WERI-Rb-1 (cell line): ENCODE data around the gene PITPNM2.

Source experiments
- DNase-seq: peaks from one replicate; pipeline ENCODE4 v3.0.0-alpha.2; 2020
- H3K27ac ChIP-seq: fragments of 250-450 bp; sonication (Bioruptor Pico); 2 replicates; pipeline ENCODE4 v1.5.1; 2020; ENCODE audit warnings: mild to moderate bottlenecking, moderate library complexity
- H3K27me3 ChIP-seq: fragments of 250-450 bp; sonication (Bioruptor Pico); 2 replicates; pipeline ENCODE4 v1.5.1; 2021; ENCODE audit warnings: mild to moderate bottlenecking, low read depth, moderate library complexity; ENCODE audit not compliant: insufficient read depth, severe bottlenecking
- H3K36me3 ChIP-seq: fragments of 250-450 bp; sonication (Bioruptor Pico); 2 replicates; pipeline ENCODE4 v1.5.1; 2020; ENCODE audit warnings: mild to moderate bottlenecking, moderate library complexity
- H3K4me3 ChIP-seq: 2 replicates; pipeline ENCODE4 v1.5.1; 2011; ENCODE audit warnings: low read depth, mild to moderate bottlenecking, control low read depth, low read length
- H3K9me3 ChIP-seq: fragments of 250-450 bp; sonication (Bioruptor Pico); 2 replicates; pipeline ENCODE4 v1.5.1; 2021; ENCODE audit warnings: mild to moderate bottlenecking, moderate library complexity; ENCODE audit not compliant: severe bottlenecking
- TF ChIP-seq, protein P1 (sequence below): IDR thresholded peaks from 2 replicates; pipeline ENCODE4 v1.5.1; 2011; ENCODE audit warnings: low read depth, mild to moderate bottlenecking, control low read depth, inconsistent platforms, low read length

Gene PITPNM2

GRCh38 chr12:123149088-123149487 is 1.8 kb downstream of the PITPNM2 start:
- Histone ChIP-seq H3K27ac (no peak overlapping the region), H3K27me3 (no peaks in the 10 kb centered on the region), H3K36me3 (peaks cover 4% of the 10 kb centered on the region; the same call in 1 of the 2 replicates), H3K4me3 (no peak overlapping the region), H3K9me3 (no peaks in the 10 kb centered on the region)
- TF ChIP-seq, protein P1, sequence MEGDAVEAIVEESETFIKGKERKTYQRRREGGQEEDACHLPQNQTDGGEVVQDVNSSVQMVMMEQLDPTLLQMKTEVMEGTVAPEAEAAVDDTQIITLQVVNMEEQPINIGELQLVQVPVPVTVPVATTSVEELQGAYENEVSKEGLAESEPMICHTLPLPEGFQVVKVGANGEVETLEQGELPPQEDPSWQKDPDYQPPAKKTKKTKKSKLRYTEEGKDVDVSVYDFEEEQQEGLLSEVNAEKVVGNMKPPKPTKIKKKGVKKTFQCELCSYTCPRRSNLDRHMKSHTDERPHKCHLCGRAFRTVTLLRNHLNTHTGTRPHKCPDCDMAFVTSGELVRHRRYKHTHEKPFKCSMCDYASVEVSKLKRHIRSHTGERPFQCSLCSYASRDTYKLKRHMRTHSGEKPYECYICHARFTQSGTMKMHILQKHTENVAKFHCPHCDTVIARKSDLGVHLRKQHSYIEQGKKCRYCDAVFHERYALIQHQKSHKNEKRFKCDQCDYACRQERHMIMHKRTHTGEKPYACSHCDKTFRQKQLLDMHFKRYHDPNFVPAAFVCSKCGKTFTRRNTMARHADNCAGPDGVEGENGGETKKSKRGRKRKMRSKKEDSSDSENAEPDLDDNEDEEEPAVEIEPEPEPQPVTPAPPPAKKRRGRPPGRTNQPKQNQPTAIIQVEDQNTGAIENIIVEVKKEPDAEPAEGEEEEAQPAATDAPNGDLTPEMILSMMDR = no peak
- no peak for DNase-seq

DNA sequence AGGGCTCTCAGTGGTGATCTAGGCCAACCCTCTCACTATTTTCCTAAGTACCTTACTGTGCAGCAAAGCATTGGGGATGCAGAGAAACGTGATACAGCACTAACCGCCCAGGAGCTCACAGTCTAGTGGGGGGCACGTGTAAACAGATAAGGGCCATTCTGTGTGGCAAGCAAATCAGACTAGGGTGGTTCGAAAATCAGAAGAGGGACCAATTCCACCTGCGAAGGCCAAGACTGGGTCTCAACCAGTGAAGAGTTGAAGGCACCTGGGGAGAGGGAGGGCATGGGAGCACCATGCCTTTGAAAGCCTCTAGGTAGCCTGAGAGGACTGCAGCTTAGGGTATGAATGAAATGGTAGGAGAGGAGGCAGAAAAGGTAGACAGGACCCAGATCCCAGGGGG is 2.2 kb downstream of the PITPNM2 start:
- no peak overlapping the region for H3K27ac ChIP-seq
- TF ChIP-seq, protein P1 = no peak
- no peak overlapping the region for H3K4me3 ChIP-seq
- H3K9me3 ChIP-seq = no peaks in the 10 kb centered on the region
- H3K27me3 ChIP-seq = no peaks in the 10 kb centered on the region
- DNase-seq = no peak
- H3K36me3 ChIP-seq = peaks cover 4% of the 10 kb centered on the region; the same call in 1 of the 2 replicates

DNA sequence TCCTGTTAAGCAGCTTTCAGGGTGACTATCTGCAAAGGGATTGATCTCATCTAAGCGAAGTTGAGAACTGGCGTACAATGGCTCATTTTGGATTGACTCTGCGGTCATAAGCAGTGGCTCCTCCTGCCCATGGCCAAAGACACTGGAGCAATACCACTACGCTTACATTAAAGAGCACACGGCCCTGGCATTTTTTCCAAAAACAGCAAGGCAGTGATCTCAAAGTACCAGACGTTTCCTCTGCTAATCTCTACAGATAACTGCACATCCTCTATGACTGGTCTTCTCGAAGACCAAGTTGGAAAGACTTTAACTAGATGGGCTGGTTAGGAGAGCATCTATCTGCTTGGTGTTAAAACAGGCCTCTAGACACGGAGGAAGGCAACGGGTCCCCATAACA is 2.7 kb downstream of the PITPNM2 start:
- H3K9me3 ChIP-seq = no peaks in the 10 kb centered on the region
- TF ChIP-seq, protein P1 = no peak
- H3K27ac ChIP-seq = no peak overlapping the region
- no peak overlapping the region for H3K4me3 ChIP-seq
- H3K27me3 ChIP-seq = no peaks in the 10 kb centered on the region
- peaks cover 2% of the 10 kb centered on the region; the same call in 1 of the 2 replicates for H3K36me3 ChIP-seq
- DNase-seq = peak; percentile 53

GRCh38 chr12:123145211-123145610 is 5.7 kb downstream of the PITPNM2 start:
- Histone ChIP-seq H3K4me3 (no peak overlapping the region), H3K36me3 (no peaks in the 10 kb centered on the region), H3K27me3 (no peaks in the 10 kb centered on the region), H3K9me3 (no peaks in the 10 kb centered on the region), H3K27ac (no peak overlapping the region)
- TF ChIP-seq, protein P1 = no peak
- DNase-seq = no peak

DNA sequence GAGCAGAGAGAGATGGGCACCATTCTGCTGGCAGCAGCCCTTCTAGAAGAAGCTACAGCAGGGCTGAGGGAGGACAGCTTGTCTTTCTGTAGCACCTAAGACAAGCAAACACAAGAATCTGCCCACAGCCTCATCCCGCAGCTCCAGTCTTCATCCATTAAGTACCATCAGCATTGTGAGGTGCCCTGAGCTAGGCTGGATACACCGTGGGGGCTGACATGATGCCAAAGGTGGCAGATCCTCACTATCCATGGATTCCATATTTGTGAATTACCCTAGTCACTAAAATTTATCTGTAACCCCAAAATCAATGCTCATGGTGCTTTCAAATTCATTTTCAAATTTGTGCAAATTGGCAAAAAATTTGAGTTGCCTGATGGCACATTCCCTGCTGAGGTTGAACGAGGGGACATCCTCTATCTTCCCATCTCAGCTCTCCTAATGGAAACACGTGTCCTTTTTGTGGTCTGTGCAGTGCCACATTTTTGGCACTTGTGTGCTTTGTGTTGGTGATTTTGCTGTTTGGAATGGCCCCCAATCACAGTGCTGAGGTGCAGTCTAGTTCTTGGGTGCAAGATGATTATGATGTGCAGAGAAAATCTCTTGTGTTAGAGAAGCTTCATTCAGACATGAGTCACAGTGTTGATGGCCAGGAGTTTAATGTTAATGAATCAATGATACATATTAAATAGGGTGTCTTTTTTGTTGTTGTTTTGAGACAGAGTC is 7.0 kb downstream of the PITPNM2 start:
- H3K9me3 ChIP-seq = no peaks in the 10 kb centered on the region
- no peak for DNase-seq
- peak overlapping the region; percentile 93 for H3K27ac ChIP-seq

More for the DNA sequence above, 7.0 kb downstream of the PITPNM2 start:
- Histone ChIP-seq H3K36me3 (no peaks in the 10 kb centered on the region), H3K27me3 (no peaks in the 10 kb centered on the region), H3K4me3 (peak overlapping the region; percentile 32)
- TF ChIP-seq, protein P1 = no peak
